Measurements from ENCODE around the gene MIEF1.
A peak's percentile ranks its signal among the peaks of the same experiment; 100 is the strongest.

MIEF1 gene

DNA sequence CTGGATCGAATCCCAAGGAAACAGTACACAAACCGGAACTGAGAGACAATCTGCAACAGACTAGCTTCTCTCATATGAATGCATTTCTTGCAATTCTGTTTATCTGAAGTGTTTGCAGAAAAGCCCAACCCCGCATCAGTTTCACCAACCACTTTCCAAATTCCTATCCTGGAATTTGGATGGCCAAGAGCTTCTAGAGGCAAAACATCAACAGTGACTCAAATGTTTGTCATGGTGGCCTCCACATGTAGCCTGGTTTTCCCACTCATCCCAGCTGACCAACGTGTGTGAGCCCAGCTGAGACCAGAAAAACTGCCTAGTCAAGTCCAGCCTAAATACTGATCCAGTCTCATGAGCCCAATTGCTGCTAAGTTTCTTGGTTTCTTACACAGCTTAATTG lies 8.3 kb upstream of the MIEF1 start:
- Histone ChIP-seq H3K79me1 (ENCODE audit: low read depth, low read length) (peaks cover 1% of the 10 kb centered on the region), H2AK5ac (ENCODE audit: low read depth, low read length) (no peak overlapping the region), H4K8ac (ENCODE audit: low read depth, low read length) (no peak overlapping the region), H3K4me2 (ENCODE audit: insufficient read depth, low read length, poor library complexity, severe bottlenecking) (no peak overlapping the region), H2BK5ac (ENCODE audit: low read length) (no peak overlapping the region), H3K14ac (ENCODE audit: low read length) (no peak overlapping the region), H2AFZ (ENCODE audit: low read length) (no peak overlapping the region), H2BK12ac (ENCODE audit: low read length) (no peak overlapping the region), H3K9me3 (replicated peaks in 1 of 2; ENCODE audit: control insufficient read depth in 2 of 2, insufficient read depth in 1 of 2, low read depth in 1 of 2, low read length in 2 of 2) (no peaks in the 10 kb centered on the region), H3K18ac (ENCODE audit: low read length) (no peak overlapping the region), H3K4ac (ENCODE audit: low read length) (no peak overlapping the region), H3K9ac (ENCODE audit: low read depth, low read length, poor library complexity) (no peak overlapping the region), H2BK120ac (ENCODE audit: low read depth, low read length) (no peak overlapping the region), H3K36me3 (replicated peaks in 1 of 2; ENCODE audit: control insufficient read depth in 2 of 2, insufficient read depth in 2 of 2, low read length in 2 of 2) (peaks cover 0 to 3% of the 10 kb centered on the region in 2 donors), H3K27me3 (ENCODE audit: control insufficient read depth in 3 of 3, insufficient read depth in 3 of 3, low read depth in 1 of 3, low read length in 3 of 3) (no peaks in the 10 kb centered on the region), H3K23ac (ENCODE audit: low read depth, low read length, poor library complexity) (no peak overlapping the region), H4K91ac (ENCODE audit: low read depth, low read length, poor library complexity) (no peak overlapping the region), H3K4me3 (ENCODE audit: low read length in 2 of 2) (no peak overlapping the region), H2BK15ac (ENCODE audit: low read length) (no peak overlapping the region), H3K27ac (replicated peaks; ENCODE audit: low read length) (no peak overlapping the region), H3K4me1 (ENCODE audit: control insufficient read depth in 2 of 2, insufficient read depth in 1 of 2, low read depth in 1 of 2, low read length in 2 of 2) (peaks cover 4 to 6% of the 10 kb centered on the region in 2 donors)
- no CpG with 5 or more reads among the region's 4 CpGs for WGBS, 2 donors (ENCODE audit: extremely low coverage in 2 of 2, insufficient read length in 2 of 2, insufficient replicate concordance in 1 of 2)
- no peak for DNase-seq (ENCODE audit: low spot score)

DNA sequence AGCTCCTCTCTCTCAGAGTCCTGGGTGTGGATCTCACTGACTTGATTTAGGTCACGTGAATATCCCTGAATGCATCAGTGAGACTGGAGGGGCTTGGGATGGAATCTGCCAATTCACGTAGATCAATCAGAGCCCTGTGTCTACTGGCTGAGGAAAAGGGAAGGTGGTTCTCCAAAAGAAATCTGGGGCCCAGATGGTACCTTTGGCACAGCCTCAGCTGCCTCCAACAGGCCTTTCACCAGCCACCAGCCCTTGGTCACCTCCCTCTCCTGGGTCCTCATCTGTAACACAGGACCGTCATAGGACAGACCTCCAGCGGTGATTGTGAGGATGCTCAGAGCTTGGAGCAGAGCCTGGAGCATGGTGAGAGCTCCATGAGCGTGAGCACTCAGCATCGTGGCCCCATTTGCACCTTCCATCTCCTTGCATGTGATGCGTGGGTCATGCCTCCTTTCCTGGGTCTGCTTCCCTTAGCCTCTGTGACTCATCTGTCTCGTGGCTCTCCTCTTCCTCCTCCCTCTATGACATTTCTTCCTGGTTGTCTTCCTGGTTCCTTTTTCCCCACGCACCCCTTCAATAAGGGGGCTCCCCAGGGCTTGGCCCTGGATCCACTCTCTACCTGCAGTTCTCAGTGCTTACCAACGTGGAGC lies 7.5 kb upstream of the MIEF1 start:
- no peak for DNase-seq (ENCODE audit: low spot score)
- H3K4me3 ChIP-seq (ENCODE audit: low read length in 2 of 2): no peak overlapping the region
- H3K18ac ChIP-seq (ENCODE audit: low read length): no peak overlapping the region
- peak overlapping the region; percentile 11 for H4K91ac ChIP-seq (ENCODE audit: low read depth, low read length, poor library complexity)
- no peak overlapping the region for H3K4me2 ChIP-seq (ENCODE audit: insufficient read depth, low read length, poor library complexity, severe bottlenecking)
- no peak overlapping the region for H3K23ac ChIP-seq (ENCODE audit: low read depth, low read length, poor library complexity)
- no peak overlapping the region for H4K8ac ChIP-seq (ENCODE audit: low read depth, low read length)
- peak overlapping the region; percentile 6 for H2BK120ac ChIP-seq (ENCODE audit: low read depth, low read length)
- no peak overlapping the region for H2BK15ac ChIP-seq (ENCODE audit: low read length)
- H2AK5ac ChIP-seq (ENCODE audit: low read depth, low read length): peak overlapping the region; percentile 74
- H3K9me3 ChIP-seq (replicated peaks in 1 of 2; ENCODE audit: control insufficient read depth in 2 of 2, insufficient read depth in 1 of 2, low read depth in 1 of 2, low read length in 2 of 2): no peaks in the 10 kb centered on the region
- H3K27me3 ChIP-seq (ENCODE audit: control insufficient read depth in 3 of 3, insufficient read depth in 3 of 3, low read depth in 1 of 3, low read length in 3 of 3): no peaks in the 10 kb centered on the region
- no peak overlapping the region for H2BK5ac ChIP-seq (ENCODE audit: low read length)
- no peak overlapping the region for H3K27ac ChIP-seq (replicated peaks; ENCODE audit: low read length)
- no peak overlapping the region for H3K4ac ChIP-seq (ENCODE audit: low read length)
- no peak overlapping the region for H3K14ac ChIP-seq (ENCODE audit: low read length)
- no CpG with 5 or more reads among the region's 10 CpGs for WGBS, 2 donors (ENCODE audit: extremely low coverage in 2 of 2, insufficient read length in 2 of 2, insufficient replicate concordance in 1 of 2)
- H2BK12ac ChIP-seq (ENCODE audit: low read length): peak overlapping the region; percentile 26
- H2AFZ ChIP-seq (ENCODE audit: low read length): no peak overlapping the region
- peaks cover 5 to 7% of the 10 kb centered on the region in 2 donors for H3K4me1 ChIP-seq (ENCODE audit: control insufficient read depth in 2 of 2, insufficient read depth in 1 of 2, low read depth in 1 of 2, low read length in 2 of 2)
- no peak overlapping the region for H3K9ac ChIP-seq (ENCODE audit: low read depth, low read length, poor library complexity)
- H3K36me3 ChIP-seq (replicated peaks in 1 of 2; ENCODE audit: control insufficient read depth in 2 of 2, insufficient read depth in 2 of 2, low read length in 2 of 2): peaks cover 0 to under 1% of the 10 kb centered on the region in 2 donors
- H3K79me1 ChIP-seq (ENCODE audit: low read depth, low read length): no peaks in the 10 kb centered on the region

DNA sequence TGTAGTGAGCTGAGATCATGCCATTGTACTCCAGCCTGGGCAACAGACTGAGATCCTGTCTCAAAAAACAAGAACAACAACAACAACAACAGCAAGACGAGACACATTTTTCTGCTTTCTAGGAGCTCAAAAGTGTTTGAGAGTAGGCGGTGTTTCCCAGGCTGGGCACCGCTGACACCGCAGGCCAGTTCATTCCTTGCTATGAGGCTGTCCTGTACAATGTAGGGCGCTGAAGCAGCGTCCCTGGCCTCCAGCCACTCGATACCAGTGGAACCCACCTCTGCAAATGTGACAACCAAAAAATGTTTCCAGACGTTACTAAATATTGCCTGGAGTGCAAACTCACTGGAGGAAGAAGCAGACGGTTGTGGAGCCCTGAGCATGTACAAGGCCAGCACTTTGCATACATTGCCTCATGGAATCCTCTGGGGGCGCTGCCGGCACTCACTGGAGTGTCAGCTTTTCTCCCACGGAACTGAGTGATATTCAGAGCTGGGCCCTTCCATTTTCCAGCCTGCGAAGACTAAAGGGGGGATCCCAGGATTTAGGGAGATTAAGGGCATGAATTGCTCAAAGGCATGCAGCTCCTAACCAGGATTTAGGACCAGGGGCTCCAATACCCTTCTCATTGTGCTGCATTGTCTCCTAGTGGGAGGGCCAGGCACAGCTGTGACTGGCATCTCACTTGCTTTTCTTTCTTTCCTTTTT lies 5.8 kb upstream of the MIEF1 start:
- Histone ChIP-seq H3K18ac (ENCODE audit: low read length) (no peak overlapping the region), H2AK5ac (ENCODE audit: low read depth, low read length) (no peak overlapping the region), H2BK12ac (ENCODE audit: low read length) (peak overlapping the region; percentile 25), H2BK15ac (ENCODE audit: low read length) (no peak overlapping the region), H3K14ac (ENCODE audit: low read length) (no peak overlapping the region), H3K23ac (ENCODE audit: low read depth, low read length, poor library complexity) (no peak overlapping the region), H3K9me3 (replicated peaks in 1 of 2; ENCODE audit: control insufficient read depth in 2 of 2, insufficient read depth in 1 of 2, low read depth in 1 of 2, low read length in 2 of 2) (no peaks in the 10 kb centered on the region), H4K91ac (ENCODE audit: low read depth, low read length, poor library complexity) (no peak overlapping the region), H2BK120ac (ENCODE audit: low read depth, low read length) (no peak overlapping the region), H3K36me3 (replicated peaks in 1 of 2; ENCODE audit: control insufficient read depth in 2 of 2, insufficient read depth in 2 of 2, low read length in 2 of 2) (no peaks in the 10 kb centered on the region), H3K79me1 (ENCODE audit: low read depth, low read length) (no peaks in the 10 kb centered on the region), H2BK5ac (ENCODE audit: low read length) (no peak overlapping the region), H3K27me3 (ENCODE audit: control insufficient read depth in 3 of 3, insufficient read depth in 3 of 3, low read depth in 1 of 3, low read length in 3 of 3) (no peaks in the 10 kb centered on the region), H3K4me3 (ENCODE audit: low read length in 2 of 2) (no peak overlapping the region), H3K4ac (ENCODE audit: low read length) (no peak overlapping the region), H3K9ac (ENCODE audit: low read depth, low read length, poor library complexity) (no peak overlapping the region), H4K8ac (ENCODE audit: low read depth, low read length) (no peak overlapping the region), H3K4me2 (ENCODE audit: insufficient read depth, low read length, poor library complexity, severe bottlenecking) (no peak overlapping the region), H3K4me1 (ENCODE audit: control insufficient read depth in 2 of 2, insufficient read depth in 1 of 2, low read depth in 1 of 2, low read length in 2 of 2) (peaks cover 7 to 12% of the 10 kb centered on the region in 2 donors), H2AFZ (ENCODE audit: low read length) (peak overlapping the region; percentile 77), H3K27ac (replicated peaks; ENCODE audit: low read length) (peak overlapping the region; percentile 1)
- peak; percentile 59 for DNase-seq (ENCODE audit: low spot score)
- no CpG with 5 or more reads among the region's 13 CpGs for WGBS, 2 donors (ENCODE audit: extremely low coverage in 2 of 2, insufficient read length in 2 of 2, insufficient replicate concordance in 1 of 2)

GRCh38 chr22:39497429-39497828 lies 4.7 kb upstream of the MIEF1 start:
- no peak overlapping the region for H3K9ac ChIP-seq (ENCODE audit: low read depth, low read length, poor library complexity)
- H2AFZ ChIP-seq (ENCODE audit: low read length): no peak overlapping the region
- H3K14ac ChIP-seq (ENCODE audit: low read length): no peak overlapping the region
- no peaks in the 10 kb centered on the region for H3K36me3 ChIP-seq (replicated peaks in 1 of 2; ENCODE audit: control insufficient read depth in 2 of 2, insufficient read depth in 2 of 2, low read length in 2 of 2)
- no peak overlapping the region for H4K91ac ChIP-seq (ENCODE audit: low read depth, low read length, poor library complexity)
- H2AK5ac ChIP-seq (ENCODE audit: low read depth, low read length): no peak overlapping the region
- no peak overlapping the region for H2BK120ac ChIP-seq (ENCODE audit: low read depth, low read length)
- no peak overlapping the region for H3K18ac ChIP-seq (ENCODE audit: low read length)
- H4K8ac ChIP-seq (ENCODE audit: low read depth, low read length): no peak overlapping the region
- WGBS, 2 donors (ENCODE audit: extremely low coverage in 2 of 2, insufficient read length in 2 of 2, insufficient replicate concordance in 1 of 2): no CpG with 5 or more reads among the region's 8 CpGs
- H3K4me1 ChIP-seq (ENCODE audit: control insufficient read depth in 2 of 2, insufficient read depth in 1 of 2, low read depth in 1 of 2, low read length in 2 of 2): peaks cover 12 to 15% of the 10 kb centered on the region in 2 donors
- H2BK5ac ChIP-seq (ENCODE audit: low read length): no peak overlapping the region
- H3K79me1 ChIP-seq (ENCODE audit: low read depth, low read length): no peaks in the 10 kb centered on the region
- H2BK12ac ChIP-seq (ENCODE audit: low read length): no peak overlapping the region
- no peak overlapping the region for H3K23ac ChIP-seq (ENCODE audit: low read depth, low read length, poor library complexity)
- no peak overlapping the region for H3K4ac ChIP-seq (ENCODE audit: low read length)
- H2BK15ac ChIP-seq (ENCODE audit: low read length): no peak overlapping the region
- H3K27me3 ChIP-seq (ENCODE audit: control insufficient read depth in 3 of 3, insufficient read depth in 3 of 3, low read depth in 1 of 3, low read length in 3 of 3): no peaks in the 10 kb centered on the region
- H3K27ac ChIP-seq (replicated peaks; ENCODE audit: low read length): no peak overlapping the region
- no peak overlapping the region for H3K4me2 ChIP-seq (ENCODE audit: insufficient read depth, low read length, poor library complexity, severe bottlenecking)
- no peak for DNase-seq (ENCODE audit: low spot score)
- H3K4me3 ChIP-seq (ENCODE audit: low read length in 2 of 2): no peak overlapping the region
- no peaks in the 10 kb centered on the region for H3K9me3 ChIP-seq (replicated peaks in 1 of 2; ENCODE audit: control insufficient read depth in 2 of 2, insufficient read depth in 1 of 2, low read depth in 1 of 2, low read length in 2 of 2)

All from neuronal stem cell (in vitro differentiated cells).